Subcutaneous adipose tissue (tissue), 4 donors: ENCODE measurements around the gene LDLRAD4. TPM values are rescaled to one million over a fixed set of nuclear protein-coding genes. Genes with fewer than 3 reads are reported as not detected.

Source experiments
- total RNA-seq, 4 donors: library from RNA; depleted of rRNA; stranded (reverse); fragments of >200 nt; gene quantifications; one replicate each; pipeline ENCODE4 v1.1.0, GENCODE V29; 2016
- TF ChIP-seq, protein P1 (sequence below): fragments of 450-650 bp; IDR thresholded peaks from one replicate; pipeline ENCODE4 v1.5.1; 2016; ENCODE audit warnings: low read depth, mild to moderate bottlenecking, control low read depth, antibody characterized with exemption, moderate library complexity

Gene LDLRAD4
- total RNA-seq, 4 donors from 2014 or later = 16.4 to 28.4 (median 21.6) TPM

GRCh38 chr18:13315000-13315399, 96.4 kb downstream of the LDLRAD4 start:
- TF ChIP-seq, protein P1, sequence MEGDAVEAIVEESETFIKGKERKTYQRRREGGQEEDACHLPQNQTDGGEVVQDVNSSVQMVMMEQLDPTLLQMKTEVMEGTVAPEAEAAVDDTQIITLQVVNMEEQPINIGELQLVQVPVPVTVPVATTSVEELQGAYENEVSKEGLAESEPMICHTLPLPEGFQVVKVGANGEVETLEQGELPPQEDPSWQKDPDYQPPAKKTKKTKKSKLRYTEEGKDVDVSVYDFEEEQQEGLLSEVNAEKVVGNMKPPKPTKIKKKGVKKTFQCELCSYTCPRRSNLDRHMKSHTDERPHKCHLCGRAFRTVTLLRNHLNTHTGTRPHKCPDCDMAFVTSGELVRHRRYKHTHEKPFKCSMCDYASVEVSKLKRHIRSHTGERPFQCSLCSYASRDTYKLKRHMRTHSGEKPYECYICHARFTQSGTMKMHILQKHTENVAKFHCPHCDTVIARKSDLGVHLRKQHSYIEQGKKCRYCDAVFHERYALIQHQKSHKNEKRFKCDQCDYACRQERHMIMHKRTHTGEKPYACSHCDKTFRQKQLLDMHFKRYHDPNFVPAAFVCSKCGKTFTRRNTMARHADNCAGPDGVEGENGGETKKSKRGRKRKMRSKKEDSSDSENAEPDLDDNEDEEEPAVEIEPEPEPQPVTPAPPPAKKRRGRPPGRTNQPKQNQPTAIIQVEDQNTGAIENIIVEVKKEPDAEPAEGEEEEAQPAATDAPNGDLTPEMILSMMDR = no peak

DNA sequence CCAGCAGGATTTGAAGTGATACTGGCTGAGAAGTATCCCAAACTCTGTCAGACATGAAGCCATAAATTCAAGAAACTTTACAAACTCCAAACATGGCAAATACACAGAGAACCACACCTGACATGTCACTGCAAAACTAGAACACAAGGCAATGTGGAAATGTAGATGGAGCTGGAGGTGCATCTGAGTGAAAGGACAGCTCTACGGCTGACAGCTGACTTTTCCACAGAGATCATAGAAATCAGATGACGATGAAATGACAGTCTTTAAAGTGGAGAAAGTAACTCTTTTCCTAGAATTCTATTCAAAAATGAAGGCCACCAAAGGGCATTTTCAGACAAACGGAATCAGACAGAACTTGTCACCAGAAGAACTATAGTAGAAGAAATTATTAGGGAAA, 97.5 kb downstream of the LDLRAD4 start:
- TF ChIP-seq, protein P1 = no peak

GRCh38 chr18:13317801-13318200, 99.2 kb downstream of the LDLRAD4 start:
- TF ChIP-seq, protein P1 = no peak

DNA sequence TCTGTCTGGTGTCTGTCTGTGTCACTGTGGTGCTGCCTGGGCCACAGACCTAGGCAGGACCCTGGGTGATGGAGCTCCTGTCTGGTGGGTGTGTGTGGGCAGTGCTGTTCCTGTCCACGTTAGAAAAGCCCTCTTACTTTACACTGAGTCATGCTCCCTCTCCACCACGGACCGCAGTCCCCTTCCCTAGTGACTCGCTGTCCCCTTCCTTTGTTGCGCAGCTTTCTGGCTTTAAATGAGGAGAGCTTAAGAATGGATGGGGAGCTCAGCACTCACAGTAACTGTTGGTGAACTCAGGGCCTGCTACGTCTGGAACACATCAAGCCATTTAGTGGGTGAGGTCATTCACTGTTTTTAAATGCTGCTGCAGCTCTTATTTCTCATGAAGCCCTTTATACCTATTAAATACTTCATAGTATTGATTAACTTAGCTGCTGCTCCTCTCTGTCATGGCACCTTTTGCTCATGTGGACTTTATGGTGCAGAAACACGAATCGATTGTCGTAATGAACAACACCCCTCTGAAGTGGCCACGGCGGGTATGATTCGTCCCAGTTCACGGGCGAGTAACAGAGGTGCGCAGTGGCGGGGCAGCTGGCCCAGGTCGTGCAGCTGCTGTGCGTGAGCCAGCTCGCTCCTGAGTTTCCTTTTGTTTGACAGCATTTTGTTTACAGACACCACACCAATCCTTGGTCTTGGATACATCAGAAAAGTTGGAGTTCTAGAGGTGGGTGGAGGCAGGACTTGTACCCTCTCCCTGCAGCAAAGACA, 100.4 kb downstream of the LDLRAD4 start:
- TF ChIP-seq, protein P1 = no peak

DNA sequence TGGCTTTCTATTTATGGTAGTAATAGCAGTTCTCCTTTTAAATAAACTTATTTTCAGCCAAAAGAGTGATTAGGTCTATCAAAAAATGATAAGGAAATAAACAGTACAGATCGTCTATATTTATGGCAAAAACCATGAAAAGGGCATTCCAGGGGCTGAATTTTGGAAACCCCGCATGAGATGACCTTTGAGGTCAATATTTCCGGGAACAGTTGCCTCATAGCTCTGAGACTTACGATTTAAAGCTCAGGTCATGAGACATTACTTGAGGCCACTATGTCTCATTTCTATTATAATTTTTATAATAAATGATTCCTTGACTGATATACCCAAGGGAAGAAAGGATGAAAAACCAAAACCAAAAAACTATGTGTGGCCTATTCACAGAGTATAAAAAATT, 101.1 kb downstream of the LDLRAD4 start:
- TF ChIP-seq, protein P1 = no peak

DNA sequence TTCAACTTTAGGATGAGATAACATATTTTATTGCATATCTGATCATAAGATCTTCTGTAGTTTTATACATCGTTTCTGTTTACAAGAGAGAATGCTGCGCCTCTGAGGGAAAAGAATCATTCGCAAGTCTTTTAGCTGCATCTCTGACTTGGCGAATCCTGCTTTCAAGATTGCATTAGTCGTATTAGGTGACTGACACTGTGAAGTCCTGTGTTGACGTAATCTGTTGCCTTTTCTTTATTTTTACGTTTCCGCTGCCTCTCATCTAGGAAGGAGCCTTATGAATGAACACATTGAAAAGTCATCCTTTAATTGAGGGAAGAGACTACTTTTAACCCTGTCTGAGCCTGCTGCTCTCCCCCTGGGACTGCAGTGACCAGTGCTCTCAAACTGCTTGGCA, 101.5 kb downstream of the LDLRAD4 start:
- TF ChIP-seq, protein P1 = no peak

DNA sequence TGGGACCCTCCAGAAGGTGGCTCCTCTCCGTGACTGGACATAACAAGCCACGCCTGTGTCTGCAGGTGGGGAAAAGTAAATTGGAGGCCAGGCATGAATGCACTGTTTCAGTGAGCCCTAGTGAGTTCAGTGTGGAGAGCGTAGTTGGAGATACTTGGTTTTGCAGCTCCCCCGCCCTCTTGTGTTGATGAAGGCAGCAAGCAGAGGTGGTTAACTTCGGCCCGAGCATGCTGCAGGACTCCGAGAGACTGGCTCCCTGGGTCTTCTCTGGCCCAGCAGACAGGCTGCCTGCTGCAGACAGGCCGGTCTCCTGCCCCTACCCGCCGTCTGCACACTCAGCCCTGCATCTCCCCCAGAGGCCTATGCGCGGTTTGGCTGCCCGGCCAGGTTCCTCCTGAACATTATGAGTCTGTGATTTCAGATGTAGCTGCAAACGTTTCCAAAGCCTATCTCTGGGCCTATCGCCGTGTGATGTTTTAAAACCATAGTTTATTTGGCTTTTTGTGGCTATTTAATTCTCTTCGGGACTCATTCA, 102.4 kb downstream of the LDLRAD4 start:
- TF ChIP-seq, protein P1 = no peak
